ENCODE measurements around the gene LHFPL3. TPM values are rescaled to one million over a fixed set of nuclear protein-coding genes. Genes with fewer than 3 reads are reported as not detected.

Gene LHFPL3
- total and polyA plus RNA-seq, 2 experiments from 2014 or later, result 0.24 TPM; not detected in 1

GRCh38 chr7:104946338-104946737, 617.9 kb downstream of the LHFPL3 start:
- H3K4me1 ChIP-seq (ENCODE audit: insufficient read depth), result no peaks in the 10 kb centered on the region
- DNase-seq (ENCODE audit: low spot score) (no peak), ATAC-seq (no peak)
- no peaks in the 10 kb centered on the region for H3K9me2 ChIP-seq (ENCODE audit: insufficient read depth)
- H2AFZ ChIP-seq, result peak overlapping the region; percentile 28; the same call in 1 of the 2 replicates
- TF ChIP-seq, protein P1, sequence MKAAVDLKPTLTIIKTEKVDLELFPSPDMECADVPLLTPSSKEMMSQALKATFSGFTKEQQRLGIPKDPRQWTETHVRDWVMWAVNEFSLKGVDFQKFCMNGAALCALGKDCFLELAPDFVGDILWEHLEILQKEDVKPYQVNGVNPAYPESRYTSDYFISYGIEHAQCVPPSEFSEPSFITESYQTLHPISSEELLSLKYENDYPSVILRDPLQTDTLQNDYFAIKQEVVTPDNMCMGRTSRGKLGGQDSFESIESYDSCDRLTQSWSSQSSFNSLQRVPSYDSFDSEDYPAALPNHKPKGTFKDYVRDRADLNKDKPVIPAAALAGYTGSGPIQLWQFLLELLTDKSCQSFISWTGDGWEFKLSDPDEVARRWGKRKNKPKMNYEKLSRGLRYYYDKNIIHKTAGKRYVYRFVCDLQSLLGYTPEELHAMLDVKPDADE (IDR thresholded peaks at IDR 0.05), result no peak
- TF ChIP-seq STAT1 (IDR thresholded peaks at IDR 0.05; ENCODE audit: unreplicated experiment) (no peak), CREB1 (CRISPR knock-in tag; IDR thresholded peaks at IDR 0.05; ENCODE audit: low read depth) (no peak), EZH2phosphoT487 (IDR thresholded peaks at IDR 0.05; ENCODE audit: unreplicated experiment) (no peak), ZNF331 (CRISPR knock-in tag; IDR thresholded peaks at IDR 0.05; ENCODE audit: low read depth) (no peak), NANOG (IDR thresholded peaks at IDR 0.05; ENCODE audit: borderline replicate concordance) (no peak), POLR2AphosphoS5 (IDR thresholded peaks at IDR 0.05; ENCODE audit: low read depth) (no peak), ZNF114 (CRISPR knock-in tag; IDR thresholded peaks at IDR 0.05) (no peak), JUNB (IDR thresholded peaks at IDR 0.05; ENCODE audit: unreplicated experiment) (no peak), ZNF462 (CRISPR knock-in tag; IDR thresholded peaks at IDR 0.05) (no peak), CTCF (conservative IDR thresholded peaks at IDR 0.05; ENCODE audit: low read depth in 2 of 2) (no peak), EZH2 (IDR thresholded peaks at IDR 0.05; ENCODE audit: low read depth, unreplicated experiment) (no peak)
- TF ChIP-seq, protein P2, sequence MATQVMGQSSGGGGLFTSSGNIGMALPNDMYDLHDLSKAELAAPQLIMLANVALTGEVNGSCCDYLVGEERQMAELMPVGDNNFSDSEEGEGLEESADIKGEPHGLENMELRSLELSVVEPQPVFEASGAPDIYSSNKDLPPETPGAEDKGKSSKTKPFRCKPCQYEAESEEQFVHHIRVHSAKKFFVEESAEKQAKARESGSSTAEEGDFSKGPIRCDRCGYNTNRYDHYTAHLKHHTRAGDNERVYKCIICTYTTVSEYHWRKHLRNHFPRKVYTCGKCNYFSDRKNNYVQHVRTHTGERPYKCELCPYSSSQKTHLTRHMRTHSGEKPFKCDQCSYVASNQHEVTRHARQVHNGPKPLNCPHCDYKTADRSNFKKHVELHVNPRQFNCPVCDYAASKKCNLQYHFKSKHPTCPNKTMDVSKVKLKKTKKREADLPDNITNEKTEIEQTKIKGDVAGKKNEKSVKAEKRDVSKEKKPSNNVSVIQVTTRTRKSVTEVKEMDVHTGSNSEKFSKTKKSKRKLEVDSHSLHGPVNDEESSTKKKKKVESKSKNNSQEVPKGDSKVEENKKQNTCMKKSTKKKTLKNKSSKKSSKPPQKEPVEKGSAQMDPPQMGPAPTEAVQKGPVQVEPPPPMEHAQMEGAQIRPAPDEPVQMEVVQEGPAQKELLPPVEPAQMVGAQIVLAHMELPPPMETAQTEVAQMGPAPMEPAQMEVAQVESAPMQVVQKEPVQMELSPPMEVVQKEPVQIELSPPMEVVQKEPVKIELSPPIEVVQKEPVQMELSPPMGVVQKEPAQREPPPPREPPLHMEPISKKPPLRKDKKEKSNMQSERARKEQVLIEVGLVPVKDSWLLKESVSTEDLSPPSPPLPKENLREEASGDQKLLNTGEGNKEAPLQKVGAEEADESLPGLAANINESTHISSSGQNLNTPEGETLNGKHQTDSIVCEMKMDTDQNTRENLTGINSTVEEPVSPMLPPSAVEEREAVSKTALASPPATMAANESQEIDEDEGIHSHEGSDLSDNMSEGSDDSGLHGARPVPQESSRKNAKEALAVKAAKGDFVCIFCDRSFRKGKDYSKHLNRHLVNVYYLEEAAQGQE (IDR thresholded peaks at IDR 0.05; ENCODE audit: unreplicated experiment), result no peak
- H3K27ac ChIP-seq (ENCODE audit: low read depth), result no peak overlapping the region
- Mint-ChIP-seq H3K9me3 (peaks cover 2% of the 10 kb centered on the region; the same call in 2 of the 3 replicates), H3K4me3 (no peak overlapping the region), H3K36me3 (ENCODE audit: low read depth) (no peaks in the 10 kb centered on the region), H3K4me1 (peaks cover 16% of the 10 kb centered on the region), H3K27me3 (ENCODE audit: insufficient read depth, low read depth, poor library complexity) (peaks cover 7% of the 10 kb centered on the region), H3K27ac (no peak overlapping the region)
- H3K4me3 ChIP-seq, result no peak overlapping the region
- H3K36me3 ChIP-seq (ENCODE audit: insufficient read depth), result no peaks in the 10 kb centered on the region
- H3K79me2 ChIP-seq (replicated peaks; ENCODE audit: insufficient read depth), result no peaks in the 10 kb centered on the region
- H3K4me2 ChIP-seq, result no peak overlapping the region
- H3K27me3 ChIP-seq (ENCODE audit: insufficient read depth), result no peaks in the 10 kb centered on the region
- H4K20me1 ChIP-seq (replicated peaks; ENCODE audit: insufficient read depth), result no peaks in the 10 kb centered on the region
- H3F3A ChIP-seq (replicated peaks; ENCODE audit: low read depth), result no peaks in the 10 kb centered on the region
